GM19395 (cell line): ENCODE measurements around the gene PPA1.
"Not testable (repeated sequence)": the region's sequence is repeated elsewhere in the genome, so short reads cannot be mapped to it uniquely, and the experiment has no call there.

Source experiments
- ATAC-seq: cut with Tn5 transposase; IDR thresholded peaks from one replicate; pipeline ENCODE4 v1.9.1; 2021; ENCODE audit warnings: mild to moderate bottlenecking, moderate library complexity; ENCODE audit not compliant: unreplicated experiment

The PPA1 gene

DNA sequence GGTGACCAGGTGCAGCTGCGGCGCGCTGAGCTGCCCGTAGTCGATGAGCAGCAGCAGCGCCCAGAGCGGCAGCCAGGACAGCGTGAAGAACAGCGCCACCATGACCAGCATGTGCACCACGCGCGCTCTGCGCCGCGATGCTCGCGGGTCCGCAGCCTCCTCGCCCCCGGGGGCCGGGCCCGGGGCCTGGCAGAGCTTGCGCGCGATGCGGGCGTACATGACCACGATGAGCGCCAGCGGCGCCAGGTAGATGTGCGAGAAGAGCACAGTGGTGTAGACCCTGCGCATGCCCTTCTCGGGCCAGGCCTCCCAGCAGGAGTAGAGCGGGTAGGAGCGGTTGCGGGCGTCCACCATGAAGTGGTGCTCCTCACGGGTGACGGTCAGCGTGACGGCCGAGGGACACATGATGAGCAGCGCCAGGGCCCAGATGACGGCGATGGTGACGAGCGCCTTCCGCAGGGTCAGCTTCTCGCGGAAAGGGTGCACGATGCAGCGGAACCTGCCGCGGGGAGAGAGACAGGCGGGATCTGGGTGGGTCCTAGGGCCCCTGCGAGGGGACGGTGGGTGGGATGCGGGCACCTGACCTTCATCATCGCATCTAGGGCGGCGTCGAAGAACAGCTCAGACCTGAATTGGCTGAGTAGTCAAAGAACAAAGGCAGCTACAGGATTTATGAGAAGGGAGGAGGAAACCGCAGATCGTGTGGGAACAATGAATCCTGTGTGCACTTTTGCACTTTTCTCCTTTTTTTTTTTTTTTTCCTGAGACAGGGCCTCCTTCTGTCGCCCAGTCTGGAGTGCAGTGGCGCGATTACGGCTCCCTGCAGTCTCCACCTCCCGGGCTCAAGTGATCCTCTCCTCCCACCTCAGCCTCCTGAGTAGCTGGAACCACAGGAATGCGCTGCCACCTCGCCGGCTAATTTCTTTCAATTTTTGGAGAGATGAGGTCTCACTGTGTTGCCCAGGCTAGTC, 22.4 kb upstream of the PPA1 start:
- ATAC-seq, result no peak

DNA sequence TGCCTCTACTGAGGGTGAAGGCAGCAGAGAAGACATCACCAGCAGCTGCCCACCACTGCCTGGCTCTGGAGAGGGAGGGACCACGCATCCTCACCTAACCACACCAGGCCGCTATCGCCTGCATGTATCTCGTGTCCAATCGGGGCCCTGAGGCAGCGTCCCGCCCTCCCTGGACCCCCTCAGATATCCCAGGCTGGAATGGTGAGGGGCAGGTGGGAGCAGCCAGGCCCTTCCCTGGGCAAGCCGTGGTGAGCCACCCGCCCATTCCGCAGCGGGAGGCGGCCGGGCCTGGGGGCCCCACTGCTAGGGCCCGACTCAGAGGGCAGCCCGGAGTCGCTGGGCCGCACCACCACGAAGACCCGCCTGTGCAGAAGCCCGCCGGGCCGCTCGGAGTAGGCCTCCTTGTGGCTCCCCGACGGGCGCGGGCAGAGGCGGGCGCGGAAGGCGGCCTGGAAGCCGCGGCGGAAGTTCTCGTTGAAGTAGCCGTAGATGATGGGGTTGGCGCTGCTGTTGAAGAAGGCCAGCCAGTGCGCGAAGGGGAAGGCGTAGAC, 21.6 kb upstream of the PPA1 start:
- no peak for ATAC-seq

DNA sequence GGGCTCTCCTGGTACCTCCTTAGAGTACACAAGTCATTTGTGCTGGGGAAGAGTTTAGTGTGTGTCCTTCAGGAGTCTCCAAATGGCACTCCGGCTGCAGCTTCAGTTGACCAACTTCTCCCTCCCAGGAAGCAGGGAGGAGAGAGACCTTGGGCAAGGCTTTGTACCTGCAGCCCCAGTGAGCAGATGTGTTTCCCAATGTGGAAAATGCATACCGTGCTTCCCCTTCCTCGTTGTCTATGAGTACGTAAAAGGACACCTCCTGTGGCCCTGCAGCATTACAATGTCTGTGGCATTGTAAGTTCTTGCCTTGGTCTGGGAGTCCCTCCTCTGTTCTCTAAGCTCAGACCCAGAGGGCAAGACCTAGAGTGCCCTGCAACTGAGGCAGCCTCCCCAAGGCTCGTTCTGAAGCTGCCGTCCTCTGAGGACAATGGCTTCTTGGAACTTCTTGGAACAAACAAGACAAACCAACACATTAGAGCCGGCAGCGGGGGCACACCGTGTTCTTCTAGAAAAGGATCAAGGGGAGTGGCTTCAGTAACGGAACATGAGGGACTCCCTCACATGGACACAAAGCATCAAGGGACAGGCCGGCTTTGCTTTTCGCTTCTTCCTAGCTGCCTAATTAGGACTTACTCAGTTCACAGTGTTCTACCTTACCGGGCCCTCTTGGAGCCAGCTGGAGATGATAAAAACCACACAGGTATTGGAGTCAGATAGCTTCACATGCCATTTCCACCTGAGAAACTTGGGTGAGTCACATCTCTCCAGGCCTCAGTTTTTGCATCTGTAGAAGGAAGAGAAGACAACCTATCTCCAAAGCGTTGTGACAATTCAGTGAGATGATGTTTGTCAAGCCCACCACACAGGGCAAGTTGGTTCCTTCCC, 20.9 kb upstream of the PPA1 start:
- no peak for ATAC-seq

DNA sequence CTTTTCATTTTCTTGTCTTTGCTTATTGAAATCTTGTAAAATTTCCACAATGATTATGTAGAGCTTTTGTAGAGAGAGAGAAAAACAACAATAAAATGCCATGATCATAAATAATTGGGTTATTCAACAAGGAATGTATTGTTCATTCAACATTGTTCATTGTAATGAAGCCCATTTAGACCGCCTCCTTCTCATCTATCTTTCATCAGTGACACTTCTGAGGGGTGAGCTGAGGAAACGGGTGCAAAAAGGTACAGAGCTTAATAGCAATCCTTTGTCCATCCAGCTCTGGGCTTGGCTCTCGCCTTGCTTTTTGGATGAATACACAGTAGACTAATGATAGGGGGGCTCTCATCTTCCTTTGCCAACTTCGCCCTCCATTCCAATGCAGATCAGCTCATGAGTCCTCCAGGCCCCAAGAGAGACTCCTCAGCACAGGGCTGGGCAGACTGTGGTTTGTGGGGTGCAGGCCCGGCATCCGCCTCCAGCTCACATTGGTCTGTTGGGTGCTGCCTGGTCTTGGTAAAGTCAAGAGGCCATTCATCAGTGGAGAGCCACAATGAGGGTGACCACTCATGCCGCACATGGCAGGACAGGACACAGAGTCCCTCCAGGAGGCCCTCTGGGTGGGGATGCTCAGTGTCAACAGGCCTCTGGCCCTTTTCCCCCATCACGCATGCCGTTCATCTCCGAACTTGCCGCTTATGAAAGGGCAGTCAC, 17.9 kb upstream of the PPA1 start:
- no peak for ATAC-seq

DNA sequence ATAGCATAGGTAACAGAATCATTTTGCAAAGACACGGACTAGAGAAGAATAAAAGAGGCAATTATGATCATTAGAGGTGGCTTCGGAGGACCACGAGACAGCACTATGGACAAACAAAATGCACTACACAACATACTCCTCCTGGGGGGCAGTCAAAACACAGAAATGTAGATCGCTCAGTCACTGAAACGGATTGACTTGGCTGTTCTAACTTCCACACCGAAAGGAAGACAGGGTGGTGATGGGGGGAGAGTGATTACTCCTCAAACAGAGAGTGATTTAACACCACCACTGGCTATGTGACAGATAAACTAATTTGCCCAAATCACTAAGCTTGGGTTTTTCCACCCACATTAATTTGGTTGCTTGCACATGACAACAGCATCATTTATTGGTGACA, 14.1 kb upstream of the PPA1 start:
- no peak for ATAC-seq

DNA sequence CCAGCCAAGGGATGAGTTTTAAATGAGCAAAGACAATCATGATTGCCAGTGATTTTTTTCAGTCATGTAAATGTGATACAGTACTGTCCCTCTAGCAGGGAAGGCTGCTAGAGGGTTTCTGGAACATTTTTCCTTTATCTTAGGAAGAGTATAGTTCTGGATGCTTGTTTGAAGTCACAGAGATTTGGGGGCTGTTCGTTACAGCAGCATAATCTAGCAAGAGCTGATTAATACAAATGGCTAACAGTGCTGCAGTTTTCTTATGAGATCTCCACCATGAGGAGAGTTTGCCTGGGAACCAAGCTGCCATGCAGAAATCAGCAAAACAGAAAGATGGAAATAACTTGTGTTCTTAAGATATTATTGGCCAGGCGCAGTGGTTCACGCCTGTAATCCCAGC, 7.9 kb upstream of the PPA1 start:
- no peak for ATAC-seq

DNA sequence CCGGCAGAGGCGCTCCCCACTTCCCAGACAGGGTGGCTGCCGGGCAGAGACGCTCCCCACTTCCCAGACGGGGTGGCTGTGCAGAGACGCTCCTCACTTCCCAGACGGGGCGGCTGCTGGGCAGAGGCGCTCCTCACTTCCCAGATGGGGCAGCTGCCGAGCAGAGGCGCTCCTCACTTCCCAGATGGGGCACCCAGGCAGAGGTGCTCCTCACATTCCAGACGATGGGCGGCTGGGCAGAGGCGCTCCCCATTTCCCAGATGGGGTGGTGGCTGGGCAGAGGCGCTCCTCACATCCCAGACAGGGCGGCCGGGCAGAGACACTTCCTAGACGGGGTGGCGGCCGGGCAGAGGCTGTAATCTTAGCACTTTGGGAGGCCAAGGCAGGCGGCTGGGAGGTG, 6.8 kb upstream of the PPA1 start:
- not testable (repeated sequence) for ATAC-seq

DNA sequence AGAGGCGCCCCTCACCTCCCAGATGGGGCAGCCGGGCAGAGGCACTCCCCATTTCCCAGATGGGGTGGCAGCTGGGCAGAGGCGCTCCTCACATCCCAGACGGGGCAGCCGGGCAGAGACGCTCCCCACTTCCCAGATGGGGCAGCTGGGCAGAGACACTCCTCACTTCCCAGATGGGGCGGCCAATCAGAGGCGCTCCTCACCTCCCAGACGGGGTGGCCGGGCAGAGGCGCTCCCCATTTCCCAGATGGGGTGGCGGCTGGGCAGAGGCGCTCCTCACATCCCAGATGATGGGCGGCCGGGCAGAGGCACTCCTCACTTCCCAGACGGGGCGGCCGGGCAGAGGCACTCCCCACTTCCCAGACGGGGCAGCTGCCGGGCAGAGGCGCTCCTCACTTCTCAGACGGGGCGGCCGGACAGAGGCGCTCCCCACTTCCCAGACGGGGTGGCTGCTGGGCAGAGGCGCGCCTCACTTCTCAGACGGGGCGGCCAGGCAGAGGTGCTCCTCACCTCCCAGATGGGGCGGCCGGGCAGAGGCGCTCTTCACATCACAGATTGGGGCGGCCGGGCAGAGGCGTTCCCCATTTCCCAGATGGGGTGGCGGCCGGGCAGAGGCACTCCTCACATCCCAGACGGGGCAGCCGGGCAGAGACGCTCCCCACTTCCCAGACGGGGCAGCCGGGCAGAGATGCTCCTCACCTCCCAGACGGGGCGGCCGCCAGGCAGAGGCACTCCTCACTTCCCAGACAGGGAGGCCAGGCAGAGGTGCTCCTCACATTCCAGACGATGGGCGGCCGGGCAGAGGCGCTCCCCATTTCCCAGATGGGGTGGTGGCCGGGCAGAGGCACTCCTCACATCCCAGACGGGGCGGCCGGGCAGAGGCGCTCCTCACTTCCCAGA, 6.1 kb upstream of the PPA1 start:
- ATAC-seq, result not testable (repeated sequence)

DNA sequence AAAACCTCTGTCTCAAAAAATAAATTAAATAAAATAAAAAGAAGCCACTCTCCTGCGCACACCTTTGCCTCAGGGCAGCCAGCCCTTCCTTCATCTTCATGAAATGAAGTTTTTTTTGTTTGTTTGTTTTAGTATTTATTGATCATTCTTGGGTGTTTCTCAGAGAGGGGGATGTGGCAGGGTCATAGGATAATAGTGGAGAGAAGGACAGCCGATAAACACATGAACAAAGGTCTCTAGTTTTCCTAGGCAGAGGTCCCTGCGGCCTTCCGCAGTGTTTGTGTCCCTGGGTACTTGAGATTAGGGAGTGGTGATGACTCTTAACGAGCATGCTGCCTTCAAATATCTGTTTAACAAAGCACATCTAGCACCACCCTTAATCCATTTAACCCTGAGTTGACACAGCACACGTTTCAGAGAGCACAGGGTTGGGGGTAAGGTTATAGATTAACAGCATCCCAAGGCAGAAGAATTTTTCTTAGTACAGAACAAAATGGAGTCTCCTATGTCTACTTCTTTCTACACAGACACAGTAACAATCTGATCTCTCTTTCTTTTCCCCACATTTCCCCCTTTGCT, 4.8 kb upstream of the PPA1 start:
- not testable (repeated sequence) for ATAC-seq

DNA sequence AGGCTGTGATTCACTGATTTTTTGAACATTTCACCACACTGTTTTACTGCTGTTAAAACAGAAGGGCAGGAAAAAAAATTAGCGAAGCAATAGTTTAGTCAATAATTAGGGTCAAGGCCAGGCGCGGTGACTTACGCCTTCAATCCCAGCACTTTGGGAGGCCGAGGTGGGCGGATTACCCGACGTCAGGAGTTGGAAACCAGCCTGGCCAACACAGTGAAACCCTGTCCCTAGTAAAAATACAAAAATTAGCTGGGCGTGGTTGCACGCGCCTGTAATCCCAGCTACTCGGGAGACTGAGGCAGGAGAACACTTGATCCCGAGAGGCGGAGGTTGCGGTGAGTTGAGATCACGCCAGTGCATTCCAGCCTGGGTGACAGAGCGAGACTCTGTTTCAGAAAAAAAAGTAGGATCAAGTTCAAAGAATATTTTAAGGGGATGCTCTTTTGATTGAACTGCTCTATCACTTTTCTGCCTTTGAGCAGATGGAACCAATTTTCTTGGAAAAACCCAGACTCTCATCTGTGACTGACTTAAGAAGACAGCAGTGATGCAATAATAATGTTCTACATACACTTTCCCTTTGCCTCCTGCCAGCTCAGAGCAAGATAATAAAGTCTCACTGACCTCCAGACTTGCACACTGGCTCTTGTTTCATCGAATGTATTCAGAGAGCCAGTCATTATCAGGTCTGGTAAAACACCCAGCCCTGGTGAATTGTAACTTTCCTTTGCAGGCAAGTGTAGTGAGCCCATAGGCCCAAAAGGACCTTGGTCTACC, 1.6 kb upstream of the PPA1 start:
- ATAC-seq, result no peak

DNA sequence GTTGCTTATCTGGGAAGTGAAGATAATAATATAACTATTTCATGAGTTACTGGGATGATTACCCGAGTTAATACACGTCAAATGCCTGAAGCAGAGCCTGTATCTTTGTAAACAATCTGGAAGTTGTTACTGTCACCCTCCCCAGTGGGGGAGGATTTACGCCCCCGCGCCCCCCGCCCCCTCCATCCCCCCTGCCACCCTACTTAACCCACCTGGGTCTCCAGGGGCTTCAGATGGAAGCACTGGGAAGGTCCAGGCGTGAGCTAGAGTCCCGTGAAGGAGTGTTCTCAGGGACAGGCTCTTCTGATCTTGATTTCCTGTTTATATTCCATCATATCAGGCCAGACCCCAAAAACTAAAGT, 691 bp upstream of the PPA1 start:
- ATAC-seq, result no peak

DNA sequence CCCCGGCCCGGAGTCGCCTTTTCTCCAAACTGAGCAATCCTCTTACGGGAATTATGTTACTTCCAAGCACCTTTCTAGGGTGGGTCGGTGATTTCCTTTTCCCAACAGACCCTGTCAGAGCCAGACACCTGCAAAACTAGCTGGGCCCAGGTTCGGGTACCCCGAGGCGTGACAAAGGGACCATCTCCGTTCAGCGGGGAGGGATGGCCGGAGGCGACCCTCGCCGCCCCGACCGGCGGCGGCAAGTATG, 445 bp downstream of the PPA1 start:
- ATAC-seq, result no peak

DNA sequence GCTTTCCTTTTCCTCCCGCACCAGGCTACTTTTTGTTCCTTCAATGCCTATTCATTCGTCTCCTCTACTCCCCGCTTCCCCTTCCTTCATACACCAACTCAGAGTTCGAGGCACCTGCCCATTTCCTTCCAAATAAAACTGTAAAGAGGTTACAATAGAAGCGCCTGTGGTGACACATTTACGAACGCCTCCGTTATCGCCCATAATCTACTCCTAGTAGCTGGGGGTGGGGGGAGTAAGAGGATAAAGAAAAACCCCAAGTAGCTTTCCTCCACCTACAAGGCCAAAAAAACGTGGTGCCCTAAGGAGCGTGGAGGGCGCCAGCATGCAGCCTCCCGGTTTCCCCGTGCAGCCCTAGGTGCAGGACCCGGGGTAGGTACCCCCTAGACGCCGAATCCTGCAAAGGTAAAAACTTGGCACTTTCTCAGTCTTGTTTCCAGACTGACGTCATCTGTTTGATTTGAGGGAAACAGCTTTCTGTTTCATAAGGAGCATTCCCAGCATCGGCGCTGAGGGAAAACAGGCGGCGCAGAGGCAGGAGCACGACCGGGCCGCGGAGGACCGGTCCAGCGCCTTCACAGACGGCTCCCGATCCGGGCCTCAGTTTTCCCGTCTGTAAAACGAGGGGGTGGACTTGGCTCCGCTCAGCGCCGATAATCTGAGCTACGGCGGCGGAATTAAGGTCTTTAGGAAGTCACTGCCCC, 922 bp downstream of the PPA1 start:
- no peak for ATAC-seq

DNA sequence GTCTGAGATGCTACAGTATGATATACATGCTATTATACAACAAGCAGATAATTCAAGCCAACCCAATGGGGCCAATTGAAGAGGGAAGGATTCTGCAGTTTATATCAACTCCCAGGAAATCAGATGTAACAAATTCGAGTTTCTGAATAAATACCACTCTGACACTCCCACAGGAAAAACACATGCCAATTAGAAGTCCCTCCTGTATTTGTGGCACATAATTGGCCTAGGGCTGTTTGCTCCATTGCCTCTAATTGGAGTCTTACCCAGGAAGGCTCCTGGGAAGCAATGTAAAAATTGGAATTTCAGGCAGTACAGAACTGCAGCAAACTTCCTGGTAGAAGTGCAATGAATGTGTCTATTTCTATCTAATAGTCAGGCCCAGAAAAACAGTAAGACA, 4.7 kb downstream of the PPA1 start:
- ATAC-seq, result no peak

DNA sequence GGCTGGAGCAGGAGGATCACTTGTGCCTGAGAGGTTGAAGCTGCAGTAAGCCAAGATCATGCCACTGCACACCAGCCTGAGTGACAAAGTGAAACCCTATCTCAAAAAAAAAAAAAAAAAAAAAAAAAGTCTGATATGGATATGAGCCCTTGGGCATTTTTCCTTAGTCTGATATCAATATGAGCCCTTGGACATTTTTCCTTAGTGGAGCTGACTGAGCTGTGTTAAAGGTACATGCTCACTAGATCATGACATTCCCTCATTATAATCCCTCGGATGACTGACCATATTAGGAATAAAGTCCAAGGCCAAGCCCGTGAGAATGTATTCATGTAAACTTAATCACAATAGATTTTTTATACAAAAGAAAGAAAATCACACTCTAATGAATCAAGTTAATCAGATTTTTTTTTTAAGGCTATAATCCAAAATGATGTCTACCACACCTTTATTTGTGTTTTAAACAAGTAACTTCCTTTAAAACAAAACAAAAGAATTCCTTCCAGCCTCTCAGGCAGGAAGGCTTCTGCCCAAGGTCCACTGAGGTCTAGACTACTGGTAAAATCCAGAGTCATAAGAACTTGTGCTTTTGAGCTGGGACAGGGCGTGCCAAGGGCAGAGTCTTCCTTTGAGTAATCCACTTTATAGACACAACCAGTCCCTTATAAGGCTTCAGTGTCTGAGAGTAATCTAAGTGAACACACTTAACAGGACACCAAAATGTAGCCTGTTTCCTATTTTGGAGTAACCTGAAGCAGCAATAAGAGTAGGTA, 5.5 kb downstream of the PPA1 start:
- ATAC-seq, result no peak

DNA sequence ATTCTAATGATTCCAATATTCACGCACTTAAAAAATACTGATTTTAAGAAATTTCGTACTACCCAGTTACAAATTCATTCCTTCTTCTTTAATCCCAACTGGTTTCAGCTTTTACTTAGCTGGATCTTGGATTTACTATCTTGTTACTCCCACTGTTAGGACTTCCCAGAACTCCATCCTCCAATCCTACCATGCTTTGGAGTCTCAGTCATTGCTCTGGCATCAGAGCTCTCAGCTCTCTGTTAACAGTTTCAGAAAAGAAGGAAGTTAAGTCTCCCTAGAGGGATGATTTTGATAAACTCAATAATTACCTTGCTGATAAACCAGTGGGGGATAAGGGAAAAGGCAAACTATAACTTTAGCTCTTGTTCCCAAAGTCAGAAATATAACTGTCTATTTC, 9.5 kb downstream of the PPA1 start:
- ATAC-seq, result no peak

DNA sequence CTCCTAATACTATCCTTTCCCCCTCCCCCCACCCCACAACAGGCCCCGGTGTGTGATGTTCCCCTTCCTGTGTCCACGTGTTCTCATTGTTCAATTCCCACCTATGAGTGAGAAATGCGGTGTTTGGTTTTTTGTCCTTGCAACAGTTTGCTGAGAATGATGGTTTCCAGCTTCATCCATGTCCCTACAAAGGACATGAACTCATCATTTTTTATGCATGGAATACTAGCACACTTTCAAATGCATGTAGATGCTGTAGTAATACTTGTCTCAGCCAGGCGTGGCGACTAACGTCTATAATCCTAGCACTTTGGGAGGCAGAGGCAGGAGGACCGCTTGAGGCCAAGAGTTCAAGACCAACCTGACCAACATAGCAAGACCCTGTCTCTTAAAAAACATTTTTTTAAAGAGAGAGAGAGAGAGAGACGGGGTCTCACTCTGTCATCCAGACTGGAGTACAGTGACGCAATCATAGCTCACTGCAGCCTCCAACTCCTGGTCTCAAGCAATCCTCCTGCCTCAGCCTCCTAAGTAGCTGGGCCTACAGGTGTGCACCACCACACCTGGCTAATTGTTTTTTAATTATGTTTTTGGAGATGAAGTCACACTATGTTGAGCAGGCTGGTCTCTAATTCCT, 10.3 kb downstream of the PPA1 start:
- not testable (repeated sequence) for ATAC-seq
